Breast epithelium (tissue), 3 donors: ENCODE results near the gene TUBB2B.

Experiments used
- CTCF ChIP-seq, 3 donors: fragments of 450-650 bp; IDR thresholded peaks; one replicate each; pipeline ENCODE4 v1.5.1; 2016 to 2017; ENCODE audit warnings: antibody characterized with exemption in 3 of 3, mild to moderate bottlenecking in 3 of 3, moderate library complexity in 3 of 3
- POLR2A ChIP-seq: fragments of 450-650 bp; IDR thresholded peaks from one replicate; pipeline ENCODE4 v1.6.1; 2016; ENCODE audit warnings: antibody characterized with exemption, mild to moderate bottlenecking, moderate library complexity

- TF ChIP-seq CTCF (IDR thresholded peaks at IDR 0.05) (no peak), POLR2A (no peak)
Measured at GRCh38 chr6:3221578-3221977, 5.9 kb downstream of the TUBB2B start.
